GM12891 (cell line): ENCODE results near the gene SULT1C4. TPM values are rescaled to one million over a fixed set of nuclear protein-coding genes. Genes with fewer than 3 reads are reported as not detected.

Source experiments
- DNase-seq: peaks from one replicate; pipeline ENCODE4 v3.0.0; 2011; ENCODE audit warnings: low spot score; ENCODE audit not compliant: insufficient read length
- FAIRE-seq: peaks from 2 replicates; lab custom pipeline; 2011; peaks lifted over from hg19 to GRCh38; lab: Jason Lieb, UNC
- PAX5 ChIP-seq: IDR thresholded peaks from 2 replicates; pipeline ENCODE4 v1.6.1; 2011; ENCODE audit warnings: low read length, moderate library complexity, mild to moderate bottlenecking; ENCODE audit not compliant: insufficient read depth, severe bottlenecking
- POLR2A ChIP-seq: IDR thresholded peaks from 2 replicates; pipeline ENCODE4 v1.6.1; 2011; ENCODE audit warnings: low read depth, low read length, control low read depth
- POLR2AphosphoS5 ChIP-seq: IDR thresholded peaks from 2 replicates; pipeline ENCODE4 v1.6.1; 2011; ENCODE audit warnings: low read depth, low read length, control low read depth
- POU2F2 ChIP-seq: IDR thresholded peaks from 2 replicates; pipeline ENCODE4 v1.6.1; 2011; ENCODE audit warnings: low read depth, mild to moderate bottlenecking, control low read depth, low read length, moderate library complexity
- SPI1 ChIP-seq: IDR thresholded peaks from 2 replicates; pipeline ENCODE4 v1.6.1; 2011; ENCODE audit warnings: low read depth, low read length, control low read depth
- TAF1 ChIP-seq: IDR thresholded peaks from 2 replicates; pipeline ENCODE4 v1.6.1; 2011; ENCODE audit warnings: low read depth, low read length, control low read depth
- polyA plus RNA-seq: library from polyadenylated mRNA; unstranded; fragments of >200 nt; gene quantifications from one replicate; pipeline ENCODE4 v1.2.1, GENCODE V29; 2012; ENCODE audit warnings: low read depth, missing spikeins, inconsistent platforms; ENCODE audit not compliant: missing spikeins

The SULT1C4 gene
- not detected for polyA plus RNA-seq

DNA sequence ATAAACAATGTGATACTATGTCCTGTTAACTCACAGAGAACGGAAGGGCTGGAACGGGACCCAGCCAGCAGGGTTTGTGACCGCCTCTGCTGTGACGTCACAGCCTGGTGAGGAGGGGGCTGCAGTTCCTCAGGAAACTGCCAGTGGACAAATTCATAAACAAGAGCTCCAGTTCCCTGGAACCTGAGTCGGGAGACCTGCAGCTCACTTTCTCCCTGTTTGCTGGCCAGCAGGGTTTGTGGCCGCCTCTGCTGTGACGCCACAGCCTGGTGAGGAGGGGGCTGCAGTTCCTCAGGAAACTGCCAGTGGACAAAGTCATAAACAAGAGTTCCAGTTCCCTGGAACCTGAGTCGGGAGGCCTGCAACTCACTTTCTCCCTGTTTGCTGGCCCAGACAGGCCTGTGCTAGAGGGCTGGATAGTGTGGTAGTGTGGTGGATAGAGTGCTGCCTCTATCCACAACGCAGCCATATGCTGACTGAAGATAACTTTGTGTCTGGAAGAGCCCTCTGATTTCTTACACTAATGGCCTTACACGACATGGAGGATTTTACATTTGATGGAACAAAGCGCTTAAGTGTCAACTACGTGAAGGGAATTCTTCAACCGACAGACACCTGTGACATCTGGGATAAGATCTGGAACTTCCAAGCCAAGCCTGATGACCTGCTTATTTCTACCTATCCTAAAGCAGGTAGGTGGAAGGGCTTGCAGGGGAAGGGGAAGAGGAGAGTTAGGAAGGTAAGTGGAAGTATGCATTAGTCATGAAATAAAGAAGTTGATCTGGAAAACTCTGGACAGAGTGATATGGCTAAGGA is at the start of gene SULT1C4:
Gene SULT1C4, plus strand, starts transcription at position 140 of the 816 bp plus-strand sequence. Its CDS starts 384 bp downstream, at position 524.
- DNase-seq (no peak), FAIRE-seq (no peak)
- no peak for TF ChIP-seq POLR2AphosphoS5
- no peak for TF ChIP-seq PAX5
- no peak for TF ChIP-seq TAF1

DNA sequence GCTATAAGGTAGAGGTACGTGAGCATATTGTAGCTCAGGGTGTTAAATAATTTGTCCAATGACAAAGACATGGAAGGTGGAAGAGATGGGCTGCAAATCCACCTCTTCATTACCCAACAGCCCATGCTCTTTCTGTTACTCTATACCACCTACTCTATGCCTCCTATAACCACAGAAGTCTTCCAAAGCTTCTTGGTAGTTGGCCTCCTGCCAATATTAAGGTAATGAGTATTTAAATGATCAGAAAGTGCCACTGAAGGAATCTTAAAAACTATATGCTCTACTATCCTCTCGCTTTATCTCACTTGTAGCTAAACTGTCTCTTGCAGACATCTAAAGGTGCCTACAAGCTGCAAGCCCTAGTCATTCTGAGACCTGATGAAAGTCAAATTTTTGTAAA is 48.0 kb upstream of the SULT1C4 start:
- TF ChIP-seq TAF1: no peak
- FAIRE-seq (no peak), DNase-seq (no peak)

GRCh38 chr2:108330979-108331378 is 46.8 kb upstream of the SULT1C4 start:
- DNase-seq: no peak
- FAIRE-seq: no peak
- no peak for TF ChIP-seq TAF1
- no peak for TF ChIP-seq SPI1

- FAIRE-seq: no peak
- TF ChIP-seq TAF1 (no peak), PAX5 (no peak), POU2F2 (no peak), POLR2A (no peak), POLR2AphosphoS5 (no peak), SPI1 (no peak)
- no peak for DNase-seq
These were observed 31.8 kb upstream of the SULT1C4 start for GRCh38 chr2:108345951-108346350.

DNA sequence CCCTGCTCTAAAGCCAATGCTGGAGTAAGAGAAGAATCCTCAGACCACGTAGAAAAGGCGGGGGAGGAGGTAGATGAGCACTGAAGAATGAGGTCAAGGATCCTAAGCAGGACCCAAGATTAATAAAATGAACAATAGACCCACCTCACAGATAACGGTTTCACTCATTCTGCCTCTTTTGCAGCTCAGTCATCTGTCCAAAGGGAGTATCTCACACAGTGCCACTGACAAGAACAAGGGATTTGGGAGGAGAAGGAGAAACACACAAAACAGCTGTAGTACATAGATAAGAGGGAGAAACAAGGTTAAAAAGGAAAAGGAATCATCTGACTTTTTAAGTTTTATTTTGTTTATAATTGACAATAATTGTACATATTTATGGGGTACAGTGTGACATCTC is 30.9 kb upstream of the SULT1C4 start:
- FAIRE-seq: no peak
- DNase-seq: no peak
- TF ChIP-seq SPI1 (no peak), POU2F2 (no peak), POLR2AphosphoS5 (no peak), TAF1 (no peak), POLR2A (no peak), PAX5 (no peak)

GRCh38 chr2:108347786-108348185 is 30.0 kb upstream of the SULT1C4 start:
- no peak for FAIRE-seq
- no peak for TF ChIP-seq POU2F2
- TF ChIP-seq SPI1: no peak
- no peak for TF ChIP-seq POLR2A
- no peak for TF ChIP-seq PAX5
- TF ChIP-seq POLR2AphosphoS5: no peak
- TF ChIP-seq TAF1: no peak
- DNase-seq: no peak

DNA sequence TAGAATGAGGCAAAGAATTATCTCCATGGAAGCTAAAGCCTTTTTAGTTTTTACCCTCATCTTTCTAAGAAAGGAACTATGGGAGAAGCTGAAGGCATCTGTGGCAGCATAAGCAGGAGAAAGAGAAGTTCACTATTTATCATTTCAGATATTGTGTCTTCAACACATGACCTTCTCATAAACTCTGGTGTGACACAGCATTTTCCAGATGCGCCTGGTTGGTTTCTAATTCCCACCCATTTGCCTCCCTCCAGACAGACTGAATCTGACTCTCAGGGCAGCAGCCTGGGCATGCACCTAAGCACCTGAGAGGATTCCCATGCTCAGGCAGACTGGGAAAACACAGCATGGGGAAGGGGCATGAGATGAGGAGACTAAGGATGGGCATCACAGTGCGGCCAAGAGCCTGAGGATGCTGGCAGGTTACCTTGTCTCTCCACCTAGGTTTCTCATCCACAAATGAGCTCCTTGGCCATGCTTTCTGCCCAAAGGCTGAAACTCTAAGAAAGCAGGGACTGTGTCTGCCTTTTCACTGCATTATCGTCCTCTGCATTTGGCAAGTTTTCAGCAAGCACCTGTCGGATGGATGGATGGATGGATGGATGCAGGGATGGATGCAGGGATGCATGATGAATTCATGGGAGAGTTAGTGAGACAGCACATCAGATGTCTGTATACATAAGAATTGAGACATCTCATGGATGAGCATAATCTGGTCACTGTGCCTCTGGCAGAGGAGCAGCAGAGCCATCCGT is 28.8 kb upstream of the SULT1C4 start:
- FAIRE-seq: no peak
- DNase-seq: no peak
- TF ChIP-seq PAX5 (no peak), POLR2A (no peak)

GRCh38 chr2:108349571-108349928 is 28.2 kb upstream of the SULT1C4 start:
- no peak for FAIRE-seq

GRCh38 chr2:108351889-108352288 is 25.9 kb upstream of the SULT1C4 start:
- FAIRE-seq (no peak), DNase-seq (no peak)
- no peak for TF ChIP-seq SPI1
- TF ChIP-seq TAF1: no peak
- TF ChIP-seq POLR2AphosphoS5: no peak
- TF ChIP-seq POU2F2: no peak
- no peak for TF ChIP-seq POLR2A
- TF ChIP-seq PAX5: no peak

More at GRCh38 chr2:108349571-108349928, 28.2 kb upstream of the SULT1C4 start:
- no peak for TF ChIP-seq POLR2A
- TF ChIP-seq POU2F2: no peak
- no peak for TF ChIP-seq SPI1
- no peak for TF ChIP-seq POLR2AphosphoS5
- TF ChIP-seq PAX5: no peak
- no peak for TF ChIP-seq TAF1
- DNase-seq: no peak

DNA sequence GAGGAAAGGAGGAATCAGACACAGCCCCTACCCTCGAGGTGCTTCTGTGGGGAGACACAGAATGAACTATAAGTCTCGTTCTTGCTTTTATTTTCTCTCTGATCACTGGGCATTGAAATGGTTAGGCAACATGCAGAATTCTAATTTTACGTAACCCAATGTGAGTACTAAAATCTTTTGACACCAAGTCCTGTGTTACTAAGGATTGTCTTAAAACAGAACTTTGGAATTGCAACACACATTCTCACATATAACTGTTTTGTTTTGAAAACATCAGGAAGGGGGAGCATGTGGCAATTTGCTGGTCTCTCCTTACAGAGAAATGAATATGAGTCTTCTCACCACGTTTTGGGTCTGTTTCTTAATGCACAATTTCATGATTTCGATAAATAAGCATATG is 23.6 kb upstream of the SULT1C4 start:
- FAIRE-seq (no peak), DNase-seq (no peak)
- TF ChIP-seq PAX5 (no peak), POLR2AphosphoS5 (no peak), POLR2A (no peak), TAF1 (no peak), POU2F2 (no peak), SPI1 (no peak)
